Neutrophil (primary cell): ENCODE measurements around the gene SMIM5.

Experiments
- H3K27ac ChIP-seq: fragments of 200-600 bp; sonication (generic); 2 replicates; pipeline ENCODE4 v1.5.1; 2016; ENCODE audit warnings: mild to moderate bottlenecking, moderate library complexity
- H3K27me3 ChIP-seq: fragments of 200-600 bp; sonication (generic); 2 replicates; pipeline ENCODE4 v1.6.0; 2016; ENCODE audit warnings: mild to moderate bottlenecking
- H3K36me3 ChIP-seq: fragments of 200-600 bp; sonication (generic); 2 replicates; pipeline ENCODE4 v1.5.1; 2017
- H3K4me1 ChIP-seq, 2 experiments: fragments of 200-600 bp in 1 of 2; sonication (generic) in 1 of 2; 1 replicate in 1 of 2; 2 replicates in 1 of 2; pipeline versions ENCODE4 v1.5.1 to v1.6.1; 2013 to 2016; ENCODE audit warnings: low read depth in 1 of 2, low read length in 1 of 2, mild to moderate bottlenecking in 1 of 2, moderate library complexity in 1 of 2; ENCODE audit not compliant: control insufficient read depth in 1 of 2, insufficient read depth in 1 of 2
- H3K4me3 ChIP-seq, 2 experiments: fragments of 200-600 bp in 1 of 2; sonication (generic) in 1 of 2; 1 replicate in 1 of 2; 2 replicates in 1 of 2; pipeline ENCODE4 v1.5.1; 2013 to 2016; ENCODE audit warnings: low read depth in 1 of 2, low read length in 1 of 2, mild to moderate bottlenecking in 1 of 2, moderate library complexity in 1 of 2
- H3K9me3 ChIP-seq: fragments of 200-600 bp; sonication (generic); 2 replicates; pipeline ENCODE4 v1.5.1; 2016
- CTCF ChIP-seq: fragments of 200-600 bp; sonication (generic); IDR thresholded peaks from 2 replicates; pipeline ENCODE4 v1.5.1; 2016; ENCODE audit warnings: antibody characterized with exemption

SMIM5 gene

GRCh38 chr17:75641343-75641742, 8.1 kb downstream of the SMIM5 start:
- Histone ChIP-seq H3K4me1 (peaks cover 7% of the 10 kb centered on the region in 2 experiments), H3K27ac (no peak overlapping the region), H3K36me3 (peaks cover 12% of the 10 kb centered on the region), H3K9me3 (no peaks in the 10 kb centered on the region), H3K4me3 (no peak overlapping the region), H3K27me3 (no peaks in the 10 kb centered on the region)
- TF ChIP-seq CTCF: no peak

GRCh38 chr17:75642182-75642783, 9.0 kb downstream of the SMIM5 start:
- Histone ChIP-seq H3K4me1 (peaks cover 8 to 9% of the 10 kb centered on the region in 2 experiments), H3K27me3 (no peaks in the 10 kb centered on the region), H3K4me3 (no peak overlapping the region), H3K27ac (no peak overlapping the region), H3K9me3 (no peaks in the 10 kb centered on the region), H3K36me3 (peaks cover 12% of the 10 kb centered on the region)
- no peak for TF ChIP-seq CTCF

GRCh38 chr17:75642784-75643642, 9.8 kb downstream of the SMIM5 start:
- Histone ChIP-seq H3K4me3 (no peak overlapping the region), H3K36me3 (peaks cover 12% of the 10 kb centered on the region), H3K9me3 (no peaks in the 10 kb centered on the region), H3K27me3 (no peaks in the 10 kb centered on the region), H3K27ac (no peak overlapping the region), H3K4me1 (peaks cover 8 to 9% of the 10 kb centered on the region in 2 experiments)
- TF ChIP-seq CTCF: no peak

- Histone ChIP-seq H3K36me3 (peaks cover 12% of the 10 kb centered on the region), H3K9me3 (no peaks in the 10 kb centered on the region), H3K4me1 (peaks cover 8 to 9% of the 10 kb centered on the region in 2 experiments), H3K4me3 (no peak overlapping the region), H3K27ac (no peak overlapping the region), H3K27me3 (no peaks in the 10 kb centered on the region)
- TF ChIP-seq CTCF: no peak
Observed at GRCh38 chr17:75643643-75644017, 10.4 kb downstream of the SMIM5 start.

GRCh38 chr17:75645501-75645888, 12.3 kb downstream of the SMIM5 start:
- peaks cover 24% of the 10 kb centered on the region for H3K36me3 ChIP-seq
- H3K9me3 ChIP-seq: no peaks in the 10 kb centered on the region
- no peak overlapping the region for H3K4me3 ChIP-seq
- H3K4me1 ChIP-seq: peaks cover 8 to 9% of the 10 kb centered on the region in 2 experiments
- H3K27ac ChIP-seq: no peak overlapping the region
- no peak for TF ChIP-seq CTCF
- H3K27me3 ChIP-seq: no peaks in the 10 kb centered on the region
